Activated CD4-positive, CD25-positive, alpha-beta regulatory T cell treated with anti-CD3 and anti-CD28 coated beads, Interleukin-2, amount 50 U/mL, for 72 hours (primary cell): ENCODE measurements around the gene CFAP100.

Experiments
- DNase-seq: peaks from one replicate; pipeline ENCODE4 v3.0.0; 2021

Gene CFAP100

GRCh38 chr3:126465928-126466544, 71.3 kb downstream of the CFAP100 start:
- peak; percentile 19 for DNase-seq

GRCh38 chr3:126466886-126467610, 72.3 kb downstream of the CFAP100 start:
- peak; percentile 17 for DNase-seq

- peak; percentile 9 for DNase-seq
These were observed 72.9 kb downstream of the CFAP100 start for GRCh38 chr3:126467611-126467955.

- DNase-seq, result peak; percentile 17
These were observed 73.6 kb downstream of the CFAP100 start for GRCh38 chr3:126468028-126468891.

- DNase-seq, result no peak
These were observed 74.8 kb downstream of the CFAP100 start for GRCh38 chr3:126469479-126469878.

- no peak for DNase-seq
These were observed 77.7 kb downstream of the CFAP100 start for GRCh38 chr3:126472277-126473006.

GRCh38 chr3:126473292-126474168, 78.8 kb downstream of the CFAP100 start:
- DNase-seq, result no peak

- peak; percentile 58 for DNase-seq
These were observed 80.0 kb downstream of the CFAP100 start for GRCh38 chr3:126474498-126475412.

GRCh38 chr3:126475413-126476114, 80.9 kb downstream of the CFAP100 start, which contains the start of gene ZXDC:
TSS of gene ZXDC (minus strand) at chr3:126475891. CDS start at chr3:126475865, 26 bp downstream.
- peak; percentile 91 for DNase-seq

- DNase-seq, result peak; percentile 72
These were observed 81.7 kb downstream of the CFAP100 start for GRCh38 chr3:126476166-126477060.

GRCh38 chr3:126477061-126477380, 82.3 kb downstream of the CFAP100 start:
- no peak for DNase-seq

GRCh38 chr3:126478581-126479310, 84.0 kb downstream of the CFAP100 start:
- DNase-seq, result no peak

GRCh38 chr3:126479642-126480041, 84.9 kb downstream of the CFAP100 start:
- DNase-seq, result no peak

GRCh38 chr3:126480206-126480605, 85.5 kb downstream of the CFAP100 start:
- no peak for DNase-seq

GRCh38 chr3:126480861-126481260, 86.2 kb downstream of the CFAP100 start:
- DNase-seq, result no peak

- no peak for DNase-seq
These were observed 87.2 kb downstream of the CFAP100 start for GRCh38 chr3:126481808-126482502.

- no peak for DNase-seq
These were observed 88.0 kb downstream of the CFAP100 start for GRCh38 chr3:126482503-126483255.
